Posterior vena cava (tissue), 2 donors: Measurements from ENCODE around the gene DCAF8. TPM values are rescaled to one million over a fixed set of nuclear protein-coding genes. Genes with fewer than 3 reads are reported as not detected.

ENCODE experiments used
- total RNA-seq, 2 donors: library from RNA; stranded (reverse); fragmentation: NEBNext Ultra II Directional; extraction: Animal tissue kit (Norgen Biotek cat#: 25700); gene quantifications; one replicate each; pipeline ENCODE4 v1.2.1, GENCODE V29; 2021
- donor health status: DM: yes; HTN: yes; CAD: no.
- donor health status: DM: yes; HTN: yes; CAD: no.

Gene DCAF8
- total RNA-seq, 2 donors from 2014 or later, result 95.3 to 95.5 TPM

Other genes with a start within 250 kb of the DCAF8 start
- gene PIGM, start 230.6 kb downstream of the DCAF8 start, total RNA-seq, result 1 to 10 TPM; 5.5 to 6.3 TPM
- under 1 TPM in 1 of 2 donors, not detected in 1; 0.19 TPM for gene KCNJ10, start 192.4 kb downstream of the DCAF8 start, total RNA-seq
- not detected for gene KCNJ9, start 181.0 kb downstream of the DCAF8 start, total RNA-seq
- gene IGSF8, start 163.9 kb downstream of the DCAF8 start, total RNA-seq, result 10 to 100 TPM; 16.0 to 17.4 TPM
- 10 to 100 TPM in 1 of 2 donors, 1 to 10 TPM in 1; 4.1 to 10.8 TPM for gene ATP1A2, start 146.8 kb downstream of the DCAF8 start, total RNA-seq
- gene ATP1A4, start 110.9 kb downstream of the DCAF8 start, total RNA-seq, result not detected
- 10 to 100 TPM in 1 of 2 donors, 1 to 10 TPM in 1; 4.5 to 10.4 TPM for gene CASQ1, start 72.0 kb downstream of the DCAF8 start, total RNA-seq
- 100 to 1,000 TPM; 299 to 410 TPM for gene PEA15, start 57.2 kb downstream of the DCAF8 start, total RNA-seq
- gene PEX19, start 22.6 kb upstream of the DCAF8 start, total RNA-seq, result 10 to 100 TPM; 54.0 to 60.0 TPM
- gene COPA, start 80.7 kb upstream of the DCAF8 start, total RNA-seq, result 100 to 1,000 TPM; 165 to 172 TPM
- 10 to 100 TPM; 57.3 to 78.9 TPM for gene NCSTN, start 80.8 kb upstream of the DCAF8 start, total RNA-seq
- gene NHLH1, start 104.5 kb upstream of the DCAF8 start, total RNA-seq, result under 1 TPM in 1 of 2 donors, not detected in 1; 0.14 TPM
- gene VANGL2, start 138.0 kb upstream of the DCAF8 start, total RNA-seq, result 1 to 10 TPM; 2.0 to 2.4 TPM